Stimulated activated CD8-positive, alpha-beta memory T cell treated with anti-CD3 and anti-CD28 coated beads, Interleukin-15, amount 100 ng/mL, for 1 hour (primary cell): Measurements from ENCODE around the gene PLBD1.

ENCODE experiments used
- DNase-seq: peaks from one replicate; pipeline ENCODE4 v3.0.0-alpha.2; 2020; ENCODE audit warnings: low read depth

PLBD1 gene

DNA sequence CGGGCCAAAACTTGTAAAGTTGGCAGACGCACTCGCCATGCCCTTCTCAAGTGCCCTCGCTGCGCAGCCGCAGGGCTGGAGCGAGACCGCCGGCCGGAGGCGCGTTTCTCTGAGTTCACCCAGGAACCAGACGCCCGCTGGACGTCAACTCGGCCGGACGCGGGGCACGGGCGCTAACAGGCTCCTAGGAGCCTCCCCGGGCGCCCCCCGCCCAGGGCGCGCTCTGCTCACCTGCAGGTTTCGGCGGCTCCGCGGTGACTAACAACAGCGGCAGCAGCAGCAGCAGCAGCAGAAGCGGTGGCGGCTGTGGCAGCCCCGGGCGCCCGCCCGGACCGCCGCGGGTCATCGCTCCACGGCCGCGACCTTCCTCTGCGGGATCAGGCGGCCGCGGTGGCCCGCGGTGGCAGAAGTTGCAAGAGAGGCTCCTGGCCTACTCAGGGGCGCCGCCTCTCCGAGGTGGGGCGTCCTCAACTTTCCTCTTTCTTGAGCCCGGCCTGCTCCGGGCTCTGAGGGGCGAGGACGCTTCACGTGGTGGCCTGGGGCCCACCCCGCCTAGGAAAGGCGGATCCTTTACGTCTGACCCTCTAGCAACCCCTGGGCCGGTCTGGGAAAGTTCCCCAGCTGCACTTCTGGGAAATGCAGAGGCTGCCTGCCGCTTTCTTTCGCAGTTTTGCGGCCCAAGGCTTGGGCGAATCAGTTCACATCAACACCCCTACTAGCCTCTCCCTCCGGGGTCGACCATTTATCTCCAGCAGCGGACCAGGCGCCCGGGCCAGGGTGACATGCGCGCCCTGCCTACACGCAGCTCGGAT lies at the start of gene PLBD1:
TSS of gene PLBD1 (minus strand) at position 533 of the 812 bp plus-strand sequence. CDS start at position 346, 187 bp downstream.
- no peak for DNase-seq

DNA sequence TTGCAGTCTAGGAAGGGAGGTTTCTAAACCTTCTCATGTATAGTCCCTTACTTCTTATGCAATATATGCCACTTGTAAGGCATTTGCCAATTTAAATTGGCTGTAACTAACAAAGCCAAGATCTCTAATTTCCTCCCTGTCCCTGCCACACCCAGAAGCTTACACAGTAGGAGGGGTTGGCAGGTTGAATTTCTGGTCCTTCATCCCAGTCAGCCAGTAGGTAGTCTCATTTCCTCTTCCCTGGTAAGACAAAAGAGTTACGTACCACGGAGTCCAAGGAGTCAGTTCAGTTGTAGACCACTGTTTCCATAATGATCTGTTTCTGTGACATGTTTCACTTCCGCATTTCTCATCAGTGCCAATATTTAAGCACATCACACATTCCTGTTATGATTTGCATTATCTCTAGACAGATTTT lies 47.0 kb upstream of the PLBD1 start:
- no peak for DNase-seq

- no peak for DNase-seq
Measured at GRCh38 chr12:14613718-14614117, 46.0 kb upstream of the PLBD1 start.

DNA sequence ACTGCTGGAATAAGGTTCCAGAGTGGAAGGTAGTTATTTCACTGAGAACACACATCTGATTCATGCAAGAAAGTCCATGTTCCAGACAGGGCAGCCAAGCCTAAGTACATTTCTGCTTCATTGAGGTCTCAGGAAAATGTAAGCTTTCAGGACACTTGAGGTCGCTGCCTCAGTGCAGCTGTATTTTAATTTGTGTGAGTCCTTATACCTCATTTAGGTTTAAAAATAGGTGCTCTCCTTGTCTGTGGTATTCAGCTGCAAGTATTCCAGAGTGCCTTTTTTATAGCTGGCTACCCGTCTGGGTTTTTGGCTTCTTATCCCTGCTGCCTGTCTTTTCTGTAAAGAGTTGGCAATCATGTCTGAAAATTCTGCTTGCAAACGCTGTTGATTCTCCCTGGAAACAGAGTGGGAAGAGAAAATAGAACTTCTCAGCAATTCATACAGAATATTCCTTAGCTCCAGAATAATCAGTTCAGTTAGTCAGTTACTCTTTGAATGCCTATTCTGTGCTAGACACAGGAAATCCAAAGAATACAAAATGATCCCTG lies 45.3 kb upstream of the PLBD1 start:
- DNase-seq: no peak

DNA sequence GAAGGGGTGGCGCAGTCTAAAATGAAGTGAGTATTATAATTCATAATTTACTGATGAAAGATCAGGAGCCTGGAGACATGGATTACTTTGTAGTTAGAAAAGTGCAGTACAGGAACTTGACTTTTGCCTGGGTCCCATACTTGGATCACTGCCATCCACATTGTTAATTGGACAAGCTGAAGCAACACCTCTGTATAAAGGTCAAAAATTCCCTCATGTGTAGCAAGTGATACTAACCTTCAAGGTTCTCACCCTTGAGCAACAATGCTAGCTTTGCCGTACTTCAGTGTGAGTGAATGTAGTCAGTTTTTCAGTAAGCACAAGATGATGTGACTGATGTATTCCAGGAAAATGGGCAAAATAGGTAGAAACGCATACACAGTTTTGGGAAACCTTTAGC lies 44.6 kb upstream of the PLBD1 start:
- no peak for DNase-seq

DNA sequence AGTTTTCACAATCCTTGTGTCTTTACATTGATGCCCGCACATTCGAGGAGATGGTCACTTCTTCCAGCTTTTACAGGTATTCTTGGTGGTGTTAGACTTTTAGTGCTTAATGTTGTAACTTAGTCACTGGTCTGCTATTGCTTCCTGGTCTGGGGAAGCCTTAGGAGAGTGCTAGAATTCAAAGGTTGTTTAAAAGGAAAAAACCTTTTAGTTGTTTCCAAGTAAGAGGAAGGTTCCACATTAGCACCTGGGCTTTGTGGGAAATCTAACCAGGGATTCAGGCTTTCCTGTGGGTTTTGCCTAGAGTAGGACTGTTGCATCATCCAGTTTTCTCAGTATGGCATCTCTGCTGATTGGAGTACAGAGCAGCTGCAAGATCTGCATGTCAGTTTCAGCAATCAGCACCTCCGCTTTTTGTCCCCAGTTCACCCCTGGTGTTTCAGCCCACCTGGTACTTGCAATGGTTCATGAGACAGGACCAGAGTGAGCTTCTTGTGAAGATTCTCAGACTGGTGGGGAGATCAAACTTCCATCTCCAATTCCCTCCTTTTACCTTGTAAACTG lies 44.0 kb upstream of the PLBD1 start:
- no peak for DNase-seq

GRCh38 chr12:14607568-14607967 lies 39.9 kb upstream of the PLBD1 start:
- DNase-seq: no peak

DNA sequence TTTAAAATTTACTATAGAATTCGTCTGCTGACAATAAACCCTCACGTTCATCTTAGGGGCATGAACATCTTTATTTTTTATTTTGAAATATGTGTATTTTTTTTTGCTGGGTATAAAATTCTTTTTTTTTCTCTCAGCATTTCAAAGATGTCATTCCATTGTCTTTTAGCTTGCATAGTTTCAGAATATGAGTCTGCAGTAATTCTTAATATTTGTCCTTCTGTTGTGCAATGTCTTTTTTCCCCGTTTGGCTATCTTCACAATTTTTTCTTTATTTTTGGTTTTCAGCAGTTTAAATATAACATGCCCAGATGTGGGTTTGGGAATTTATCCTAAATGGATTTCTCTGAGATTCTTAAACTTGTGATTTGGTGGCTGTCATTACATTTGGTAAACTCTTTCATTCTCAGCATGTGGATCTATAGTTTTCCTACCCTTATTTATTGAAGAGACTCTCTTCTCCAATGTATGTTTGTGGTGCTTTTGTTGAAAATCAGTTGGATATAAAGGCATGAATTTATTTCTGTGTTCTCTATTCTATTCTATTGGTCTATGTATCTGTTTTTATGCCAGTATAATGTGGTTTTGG lies 37.8 kb upstream of the PLBD1 start:
- no peak for DNase-seq

- no peak for DNase-seq
Measured at GRCh38 chr12:14601692-14602478, 34.2 kb upstream of the PLBD1 start.

DNA sequence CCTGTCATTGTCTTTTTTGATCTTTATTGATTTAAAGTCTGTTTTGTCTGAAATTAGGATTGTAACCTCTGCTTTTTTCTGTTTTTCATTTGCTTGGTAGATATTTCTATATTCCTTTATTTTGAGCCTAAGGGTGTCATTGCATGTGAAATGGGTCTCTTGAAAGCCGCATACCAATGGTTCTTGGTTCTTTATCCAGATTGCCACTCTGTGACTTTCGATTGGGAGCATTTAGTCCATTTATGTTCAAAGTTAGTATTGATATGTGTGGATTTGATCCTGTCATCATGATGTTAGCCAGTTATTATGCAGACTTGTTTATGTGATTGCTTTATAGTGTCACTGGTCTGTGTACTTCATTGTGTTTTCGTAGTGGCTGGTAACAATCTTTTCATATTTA lies 29.8 kb upstream of the PLBD1 start:
- DNase-seq: no peak

GRCh38 chr12:14591719-14592118 lies 24.0 kb upstream of the PLBD1 start:
- DNase-seq: no peak

- DNase-seq: no peak
Measured at GRCh38 chr12:14589169-14590004, 21.7 kb upstream of the PLBD1 start.

GRCh38 chr12:14588571-14588970 lies 20.9 kb upstream of the PLBD1 start:
- no peak for DNase-seq

GRCh38 chr12:14578646-14579045 lies 11.0 kb upstream of the PLBD1 start:
- no peak for DNase-seq

GRCh38 chr12:14577344-14577743 lies 9.7 kb upstream of the PLBD1 start:
- DNase-seq: no peak

DNA sequence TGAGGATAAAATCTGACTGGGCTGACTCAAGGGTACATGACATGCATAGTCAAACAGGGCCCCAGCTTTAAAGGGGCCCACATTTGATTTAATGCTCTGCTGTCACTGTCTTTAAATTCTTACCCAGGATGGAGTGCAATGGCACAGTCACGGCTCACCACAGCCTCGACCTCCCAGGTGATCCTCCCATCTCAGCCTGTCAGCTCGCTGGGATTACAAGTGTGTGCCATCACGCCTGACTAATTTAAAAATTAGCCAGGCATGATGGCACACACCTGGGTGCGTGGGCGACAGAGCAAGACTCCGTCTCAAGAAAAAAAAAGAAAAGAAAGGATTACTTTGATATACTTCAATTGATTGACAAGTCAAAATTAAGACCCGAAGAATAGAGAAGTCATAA lies 9.2 kb upstream of the PLBD1 start:
- DNase-seq: no peak

GRCh38 chr12:14575585-14575984 lies 7.9 kb upstream of the PLBD1 start:
- no peak for DNase-seq

DNA sequence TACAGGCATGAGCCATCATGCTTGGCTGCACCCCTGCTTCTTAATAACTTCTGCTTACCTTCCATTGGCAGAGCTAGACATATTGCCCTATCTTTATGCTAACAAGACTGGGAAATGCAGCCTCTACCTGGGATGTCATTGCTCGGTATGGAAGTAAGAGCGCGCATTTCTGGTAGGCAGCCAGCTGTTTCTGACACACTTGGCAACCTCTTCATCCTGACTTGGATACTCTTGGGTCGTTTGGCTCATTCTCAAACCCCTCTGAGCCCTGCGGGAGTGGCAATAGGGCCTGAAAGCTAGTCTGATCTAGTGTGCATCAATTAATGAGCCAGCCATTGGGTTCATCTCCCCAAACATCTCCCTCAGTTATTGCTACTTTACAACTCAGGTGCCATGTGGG lies 5.4 kb upstream of the PLBD1 start:
- no peak for DNase-seq

- no peak for DNase-seq
Measured at GRCh38 chr12:14572401-14572800, 4.7 kb upstream of the PLBD1 start.

DNA sequence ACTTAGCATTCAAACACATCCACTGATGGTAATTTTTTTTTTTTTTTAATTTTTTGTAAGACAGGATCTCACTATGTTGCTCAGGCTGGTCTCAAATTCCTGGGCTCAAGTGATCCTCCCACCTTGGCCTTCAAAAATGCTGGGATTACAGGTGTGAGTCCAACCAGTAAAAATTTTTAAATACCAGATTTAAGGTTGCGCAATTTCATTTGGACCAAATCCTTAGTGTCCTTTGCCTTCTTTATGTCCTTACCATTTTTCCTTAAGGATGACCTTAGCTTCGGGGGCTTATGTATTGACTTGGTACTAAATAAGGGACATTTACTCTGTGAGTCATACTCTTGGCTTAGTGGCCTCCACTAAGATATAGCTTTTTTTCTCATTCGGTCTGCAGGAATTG lies 4.1 kb upstream of the PLBD1 start:
- DNase-seq: no peak

DNA sequence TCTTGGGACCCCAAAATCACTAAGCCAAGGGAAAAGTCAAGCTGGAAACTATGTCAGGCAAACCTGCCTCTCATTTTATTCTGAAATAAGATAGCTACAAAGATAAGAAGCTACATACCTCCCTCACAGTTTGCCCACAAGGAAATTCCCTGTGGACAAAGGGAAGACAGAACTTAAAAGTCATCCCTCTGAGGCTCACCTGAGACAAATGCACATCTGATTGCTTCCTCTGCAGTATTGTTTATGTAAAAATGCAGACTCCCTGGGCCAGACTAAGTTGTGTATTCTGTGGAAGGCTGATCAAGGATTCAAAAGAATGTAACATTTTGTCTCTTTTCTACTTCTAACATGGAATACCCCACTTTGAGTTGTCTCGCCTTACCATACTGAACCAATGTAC lies 2.5 kb upstream of the PLBD1 start:
- no peak for DNase-seq
